NCI-H460 (cell line): ENCODE measurements around the gene LCTL. TPM values are rescaled to one million over a fixed set of nuclear protein-coding genes. Genes with fewer than 3 reads are reported as not detected.
"Not testable (repeated sequence)": the region's sequence is repeated elsewhere in the genome, so short reads cannot be mapped to it uniquely, and the experiment has no call there.

Source experiments
- DNase-seq: peaks from one replicate; pipeline ENCODE4 v3.0.0-alpha.2; 2016; ENCODE audit warnings: low read depth; ENCODE audit errors: extremely low read depth
- small RNA-seq, 2 experiments: library from RNA; depleted of rRNA; stranded (forward); fragments of <200 nt; gene quantifications; one replicate each; pipeline ENCODE3, GENCODE V24; 2014
- total RNA-seq: library from RNA; depleted of rRNA; stranded (reverse); fragments of >200 nt; shearing (Covaris generic); gene quantifications from 2 replicates; pipeline ENCODE4 v1.2.3, GENCODE V29; 2014; rRNA removed

LCTL gene
- total RNA-seq, 1 experiment from 2014 or later = not detected

DNA sequence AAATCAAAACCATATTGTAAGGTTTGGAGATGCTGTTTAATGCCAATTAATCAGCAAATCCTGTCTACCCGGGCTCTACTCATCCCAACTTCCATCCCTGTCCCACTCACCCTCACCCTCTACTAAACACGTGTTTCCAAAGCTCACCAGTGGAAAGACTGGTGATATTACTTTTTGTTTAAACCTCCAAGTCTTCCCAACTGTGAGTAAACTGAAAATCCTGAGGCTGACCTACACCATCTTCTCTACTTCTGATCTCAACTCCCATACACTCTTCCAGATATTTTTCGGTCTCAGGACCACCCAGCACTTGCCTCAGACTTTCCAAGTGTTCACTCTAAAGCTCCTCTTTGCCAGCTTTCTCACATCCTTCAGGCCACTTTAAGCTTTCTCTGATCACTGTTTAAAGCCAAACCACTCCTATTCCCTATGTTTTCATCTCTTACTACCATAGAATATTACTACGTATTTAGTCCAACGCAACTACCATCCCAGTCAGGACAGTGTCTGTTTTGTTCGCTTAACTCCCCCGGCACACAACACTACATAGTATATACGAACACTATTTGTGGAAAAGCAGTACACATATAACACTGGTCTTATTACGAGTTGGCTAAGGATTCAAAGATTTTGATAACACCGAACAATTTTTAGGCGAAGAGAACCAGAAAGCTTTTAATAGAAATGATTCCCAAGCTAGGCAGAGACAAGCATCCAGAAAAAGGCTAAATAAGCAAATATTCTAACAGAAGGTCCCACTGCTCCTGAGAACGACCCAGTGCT, 61.8 kb downstream of the LCTL start:
- no peak for DNase-seq

DNA sequence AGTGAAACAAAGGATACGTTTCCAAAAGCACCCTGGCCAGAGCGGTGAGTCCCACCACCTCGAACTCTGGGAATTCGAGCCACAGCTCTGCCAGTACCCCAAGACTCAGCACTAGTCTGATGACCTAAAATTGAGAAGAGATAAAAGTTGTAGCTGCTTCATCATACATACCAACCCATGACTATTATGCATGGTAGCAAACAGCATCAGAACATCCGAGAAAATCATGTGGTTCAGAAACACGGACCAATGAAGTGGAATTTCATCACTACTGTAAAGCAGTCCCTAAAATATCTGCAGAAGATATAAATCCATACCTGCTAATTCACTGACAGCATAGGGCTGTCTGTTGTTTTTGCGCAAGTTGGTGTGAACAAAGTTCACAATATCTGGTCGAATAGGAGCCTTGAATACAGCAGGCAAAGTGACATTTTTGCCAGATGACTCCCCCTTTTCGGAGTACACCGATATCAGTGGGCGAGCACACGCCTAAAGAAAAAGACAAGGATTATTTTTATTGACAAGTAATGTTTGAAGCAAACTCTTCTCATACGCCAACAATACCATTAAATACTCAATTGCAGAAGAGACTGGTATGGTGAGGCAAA, 62.7 kb downstream of the LCTL start:
- DNase-seq = not testable (repeated sequence)

DNA sequence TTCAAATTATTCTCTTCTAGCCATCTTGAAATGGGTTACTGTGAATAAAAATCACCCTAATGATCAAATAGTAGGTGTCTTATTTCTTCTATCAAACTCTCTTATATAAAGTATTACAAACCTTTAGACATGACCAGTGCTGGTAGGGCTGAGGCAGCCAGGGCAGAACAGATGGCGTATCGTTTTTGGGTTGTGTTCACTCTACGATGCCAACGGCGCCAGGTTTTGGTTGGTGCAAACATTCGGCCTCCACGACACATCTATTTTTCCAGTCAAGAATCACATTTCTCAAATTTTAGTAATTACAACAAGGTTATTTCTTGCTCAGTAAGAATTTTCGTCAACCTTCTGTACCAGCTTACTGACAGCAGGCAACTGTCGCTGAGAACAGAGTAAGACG, 63.3 kb downstream of the LCTL start:
- DNase-seq = no peak

DNA sequence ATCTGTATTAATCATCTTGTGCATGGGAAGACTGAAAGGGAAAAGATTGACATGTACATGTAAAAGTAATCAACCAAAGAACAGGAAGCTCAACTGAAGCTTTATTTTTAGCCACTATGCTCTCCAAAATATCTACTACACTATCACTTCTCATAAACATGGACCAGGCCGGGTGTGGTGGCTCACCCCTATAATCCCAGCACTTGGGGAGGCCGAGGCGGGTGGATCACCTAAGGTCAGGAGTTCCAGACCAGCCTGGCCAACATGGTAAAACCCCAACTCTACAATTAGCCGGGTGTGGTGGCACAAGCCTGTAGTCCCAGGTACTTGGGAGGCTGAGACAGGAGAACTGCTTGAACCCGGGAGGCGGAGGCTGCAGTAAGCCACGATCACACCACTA, 65.5 kb downstream of the LCTL start:
- DNase-seq = not testable (repeated sequence)

DNA sequence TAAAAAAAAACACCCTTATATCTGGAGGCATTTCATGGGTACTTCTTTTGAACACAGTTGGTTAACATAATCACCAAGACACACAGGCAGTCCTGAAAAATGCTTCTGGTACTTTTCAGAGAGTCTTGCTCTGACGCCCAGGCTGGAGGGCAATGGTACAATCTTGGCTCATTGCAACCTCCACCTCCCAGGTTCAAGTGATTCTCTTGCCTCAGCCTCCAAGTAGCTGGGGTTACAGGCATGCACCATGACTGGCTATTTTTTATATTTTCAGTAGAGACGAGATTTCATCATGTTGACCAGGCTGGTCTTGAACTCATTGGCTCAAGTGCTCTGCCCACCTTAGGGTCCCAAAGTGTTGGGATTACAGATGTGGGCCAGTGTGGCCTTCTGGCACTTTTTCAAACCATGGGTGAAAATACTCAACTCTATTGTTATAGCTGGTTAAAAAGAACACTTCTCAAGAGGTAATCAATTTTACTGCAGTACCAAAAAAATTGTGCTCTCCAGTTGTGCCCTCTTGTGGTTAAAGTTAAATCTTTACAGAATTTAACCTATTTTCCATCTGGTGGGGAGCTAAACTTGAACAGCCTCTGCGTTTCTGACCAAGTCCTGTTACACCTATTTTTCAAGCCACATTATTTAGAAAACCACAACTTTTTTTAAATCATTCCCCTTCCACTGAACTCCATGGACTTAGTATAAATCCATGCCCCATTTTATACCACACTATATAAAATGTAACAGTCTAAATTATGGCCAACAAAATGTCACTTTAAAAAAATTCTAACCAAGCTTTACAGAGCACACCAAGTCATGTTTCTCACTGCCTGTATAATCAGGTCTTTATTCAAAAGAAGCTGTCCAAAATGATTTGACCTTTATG, 67.1 kb downstream of the LCTL start:
- DNase-seq = no peak

Small RNA genes within 50 kb of the gene (small RNA-seq; reads per million reads assigned to genes)
- gene RF01159 (0 reads per million in 2 experiments), gene SNORD16 (0 reads per million in 2 experiments), gene SNORD18A (0 reads per million in 2 experiments), gene SNORD18B (0 reads per million in 2 experiments), gene SNORD18C (0 reads per million in 2 experiments)

Other genes with a start within 250 kb of the LCTL start
- 22.8 and 27.0 TPM in 2 replicates for gene TIPIN, start 209.3 kb downstream of the LCTL start, total RNA-seq
- 39.2 and 48.4 TPM in 2 replicates for gene MAP2K1, start 179.1 kb downstream of the LCTL start, total RNA-seq
- 57.1 and 59.1 TPM in 2 replicates for gene SNAPC5, start 68.2 kb downstream of the LCTL start, total RNA-seq
- 7,965 and 8,717 TPM in 2 replicates for gene RPL4, start 61.1 kb downstream of the LCTL start, total RNA-seq
- 23.3 and 23.4 TPM in 2 replicates for gene ZWILCH, start 60.7 kb downstream of the LCTL start, total RNA-seq
- 4.0 and 4.8 TPM in 2 replicates for gene SMAD6, start 136.2 kb upstream of the LCTL start, total RNA-seq